NB4 (cell line): Measurements from ENCODE around the gene APCDD1.

Experiments used
- DNase-seq: peaks from one replicate; pipeline ENCODE4 v3.0.0; 2010; ENCODE audit warnings: low read depth
- H3K4me3 ChIP-seq: one replicate; pipeline ENCODE4 v1.5.1; 2011; ENCODE audit warnings: mild to moderate bottlenecking, low read depth, low read length, moderate library complexity
- MYC ChIP-seq: IDR thresholded peaks from 2 replicates; pipeline ENCODE4 v1.6.1; 2011; ENCODE audit warnings: low read depth, low read length
- POLR2A ChIP-seq: IDR thresholded peaks from 2 replicates; pipeline ENCODE4 v1.6.1; 2011; ENCODE audit warnings: mild to moderate bottlenecking; ENCODE audit not compliant: insufficient read length; ENCODE audit errors: extremely low read depth
- TF ChIP-seq, protein P1 (sequence below): IDR thresholded peaks from one replicate; pipeline ENCODE4 v1.5.1; 2012; ENCODE audit warnings: low read depth, low read length
- TF ChIP-seq, protein P2 (sequence below): IDR thresholded peaks from 2 replicates; pipeline ENCODE4 v1.6.1; 2011; ENCODE audit warnings: low read depth, low read length

Gene APCDD1

DNA sequence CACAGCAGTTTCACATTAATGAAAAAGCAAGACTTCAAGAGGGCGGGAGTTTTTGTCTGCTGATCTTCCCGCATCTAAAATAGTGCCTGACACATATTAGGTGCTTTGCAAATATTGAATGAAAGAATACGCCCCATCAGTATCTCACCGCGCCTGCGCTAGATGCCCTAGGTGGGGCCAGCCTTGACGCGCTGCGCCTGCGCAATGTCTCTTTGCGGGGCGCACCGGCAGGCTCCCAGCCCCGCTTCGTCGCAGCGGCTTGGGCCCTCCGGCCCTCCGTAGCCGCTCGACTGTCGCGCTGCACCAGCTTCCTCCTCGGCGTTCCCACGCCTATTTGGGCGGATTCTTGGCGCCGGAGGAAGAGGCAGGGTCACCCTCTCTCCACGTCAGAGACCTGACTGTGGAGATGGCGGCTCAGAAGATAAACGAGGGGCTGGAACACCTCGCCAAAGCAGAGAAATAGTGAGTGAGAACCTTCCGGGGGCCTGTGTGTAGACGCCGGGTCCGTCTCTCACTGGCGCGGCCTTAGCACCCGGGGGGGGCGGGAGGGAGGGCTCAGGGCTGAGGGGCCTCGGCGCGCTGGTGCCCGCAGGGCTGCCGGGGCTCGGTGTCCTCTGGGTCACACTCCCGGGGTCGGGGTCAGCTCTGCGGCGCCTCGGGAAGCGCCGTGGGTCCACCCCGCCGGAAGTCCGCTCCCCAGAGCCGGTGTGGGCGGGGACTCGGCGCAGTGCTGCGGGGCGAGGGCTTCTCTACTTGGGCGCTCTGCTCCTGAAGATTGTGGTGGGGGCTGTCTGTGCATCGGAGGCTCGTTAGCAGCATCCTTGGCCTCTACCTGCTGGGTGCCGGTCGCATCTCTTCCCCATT, 71.5 kb downstream of the APCDD1 start, which contains the start of gene NAPG:
TSS of gene NAPG (plus strand) at position 331 of the 864 bp plus-strand sequence. CDS start at position 407, 76 bp downstream.
- TF ChIP-seq, protein P1, sequence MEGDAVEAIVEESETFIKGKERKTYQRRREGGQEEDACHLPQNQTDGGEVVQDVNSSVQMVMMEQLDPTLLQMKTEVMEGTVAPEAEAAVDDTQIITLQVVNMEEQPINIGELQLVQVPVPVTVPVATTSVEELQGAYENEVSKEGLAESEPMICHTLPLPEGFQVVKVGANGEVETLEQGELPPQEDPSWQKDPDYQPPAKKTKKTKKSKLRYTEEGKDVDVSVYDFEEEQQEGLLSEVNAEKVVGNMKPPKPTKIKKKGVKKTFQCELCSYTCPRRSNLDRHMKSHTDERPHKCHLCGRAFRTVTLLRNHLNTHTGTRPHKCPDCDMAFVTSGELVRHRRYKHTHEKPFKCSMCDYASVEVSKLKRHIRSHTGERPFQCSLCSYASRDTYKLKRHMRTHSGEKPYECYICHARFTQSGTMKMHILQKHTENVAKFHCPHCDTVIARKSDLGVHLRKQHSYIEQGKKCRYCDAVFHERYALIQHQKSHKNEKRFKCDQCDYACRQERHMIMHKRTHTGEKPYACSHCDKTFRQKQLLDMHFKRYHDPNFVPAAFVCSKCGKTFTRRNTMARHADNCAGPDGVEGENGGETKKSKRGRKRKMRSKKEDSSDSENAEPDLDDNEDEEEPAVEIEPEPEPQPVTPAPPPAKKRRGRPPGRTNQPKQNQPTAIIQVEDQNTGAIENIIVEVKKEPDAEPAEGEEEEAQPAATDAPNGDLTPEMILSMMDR = no peak
- peak; percentile 63 for TF ChIP-seq MYC
- TF ChIP-seq, protein P2, sequence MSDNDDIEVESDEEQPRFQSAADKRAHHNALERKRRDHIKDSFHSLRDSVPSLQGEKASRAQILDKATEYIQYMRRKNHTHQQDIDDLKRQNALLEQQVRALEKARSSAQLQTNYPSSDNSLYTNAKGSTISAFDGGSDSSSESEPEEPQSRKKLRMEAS = peak; percentile 47; the same call in 1 of the 2 replicates
- peak; percentile 30 for TF ChIP-seq POLR2A
- H3K4me3 ChIP-seq = peak within 1 kb of the TSS; percentile 99
- DNase-seq = peak; percentile 94

DNA sequence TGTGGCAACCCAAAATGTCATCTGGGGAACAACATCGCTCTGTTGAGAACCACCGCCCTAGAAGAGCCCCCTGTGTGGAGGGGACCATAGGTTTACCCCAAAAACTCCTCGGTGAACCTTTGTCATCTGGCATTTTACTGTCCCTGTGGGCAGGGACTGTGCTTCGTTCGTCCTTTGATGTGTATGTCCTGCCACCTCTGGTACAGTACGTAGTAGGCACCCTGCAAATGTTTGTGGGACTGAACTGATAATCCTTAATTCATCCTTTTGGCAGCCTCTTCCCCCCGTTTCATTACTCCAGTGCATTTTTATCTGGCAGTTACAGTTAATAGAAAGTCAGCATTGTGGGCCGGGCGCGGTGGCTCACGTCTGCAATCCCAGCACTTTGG, 72.1 kb downstream of the APCDD1 start:
- no peak for DNase-seq
- TF ChIP-seq, protein P2 = no peak
- TF ChIP-seq, protein P1 = no peak
- TF ChIP-seq MYC (no peak), POLR2A (no peak)
- peak overlapping the region; percentile 99 for H3K4me3 ChIP-seq

DNA sequence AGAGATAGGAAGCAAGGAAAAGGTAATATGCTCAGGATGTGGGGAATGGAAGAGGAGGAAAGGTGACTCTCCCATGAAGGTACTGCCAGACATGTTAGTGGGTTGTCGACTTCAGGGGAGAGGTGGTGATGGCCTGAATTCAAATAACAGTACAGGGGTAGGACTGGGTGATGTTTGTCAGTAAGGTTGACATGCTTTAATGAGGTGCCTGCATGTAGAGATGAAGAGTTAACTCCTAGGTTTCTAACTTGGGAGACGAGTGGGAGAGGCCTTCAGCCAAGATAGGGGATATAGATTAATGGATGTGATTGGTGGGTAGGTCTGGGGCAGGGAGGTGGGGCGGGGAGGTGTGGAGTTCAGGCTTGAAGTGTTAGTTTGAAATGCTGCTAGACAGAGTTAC, 74.0 kb downstream of the APCDD1 start:
- no peak for DNase-seq
- TF ChIP-seq, protein P2 = no peak
- TF ChIP-seq MYC (no peak), POLR2A (no peak)
- TF ChIP-seq, protein P1 = no peak
- H3K4me3 ChIP-seq = peak overlapping the region; percentile 14

DNA sequence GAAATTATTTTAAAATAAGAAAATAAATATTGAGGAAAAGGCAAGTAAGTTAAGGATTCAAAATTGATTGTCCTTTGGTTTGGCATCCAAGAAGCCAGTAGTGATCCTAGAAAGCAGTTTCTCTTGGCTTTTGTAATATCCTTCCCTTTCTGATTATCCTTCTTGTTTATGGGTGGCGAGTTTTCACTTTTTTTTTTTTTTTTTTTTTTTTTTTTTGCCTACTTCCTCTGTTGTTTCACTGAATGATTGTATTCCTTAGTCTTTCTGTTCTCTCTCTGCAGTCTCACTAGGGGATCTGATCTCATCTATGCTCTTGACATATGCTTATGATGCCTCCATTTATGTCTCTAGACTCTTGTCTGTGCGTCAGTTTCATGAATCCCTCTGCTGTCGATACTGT, 75.6 kb downstream of the APCDD1 start:
- no peak for TF ChIP-seq MYC
- no peak for TF ChIP-seq POLR2A
- TF ChIP-seq, protein P1 = no peak
- TF ChIP-seq, protein P2 = no peak
- H3K4me3 ChIP-seq = no peak overlapping the region
- DNase-seq = no peak

DNA sequence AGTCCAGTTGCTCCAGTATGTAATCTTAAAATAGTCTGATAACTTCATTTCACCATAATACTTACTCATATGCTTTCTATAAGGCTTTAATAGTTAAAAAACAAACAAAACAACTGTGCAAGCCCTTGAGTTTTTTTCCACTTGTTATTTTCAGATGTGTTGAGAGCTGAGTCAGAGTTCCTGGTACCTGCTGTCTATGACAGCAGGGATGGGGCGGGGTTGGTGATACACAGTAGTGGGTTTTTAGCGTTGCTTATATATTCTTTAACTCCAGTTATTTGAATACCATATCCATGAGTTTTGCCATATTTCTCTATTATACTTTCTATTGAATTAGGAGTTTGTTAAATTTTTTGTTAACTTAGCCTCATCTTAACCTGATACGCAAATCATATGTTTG, 76.4 kb downstream of the APCDD1 start:
- DNase-seq = no peak
- TF ChIP-seq, protein P2 = no peak
- TF ChIP-seq MYC (no peak), POLR2A (no peak)
- TF ChIP-seq, protein P1 = no peak
- H3K4me3 ChIP-seq = no peak overlapping the region
